PC-3 (cell line): ENCODE results near the gene UGT2A3.

Experiments
- EZH2 ChIP-seq: fragments of 300-600 bp; sonication (generic); IDR thresholded peaks from one replicate; pipeline ENCODE4 v1.6.1; 2017; ENCODE audit warnings: antibody characterized with exemption, mild to moderate bottlenecking, low read length; ENCODE audit not compliant: unreplicated experiment
- TF ChIP-seq, protein P1 (sequence below): fragments of 300-600 bp; sonication (generic); conservative IDR thresholded peaks from 2 replicates; pipeline ENCODE4 v1.5.1; 2017; ENCODE audit warnings: antibody characterized with exemption, low read depth, mild to moderate bottlenecking, low read length

DNA sequence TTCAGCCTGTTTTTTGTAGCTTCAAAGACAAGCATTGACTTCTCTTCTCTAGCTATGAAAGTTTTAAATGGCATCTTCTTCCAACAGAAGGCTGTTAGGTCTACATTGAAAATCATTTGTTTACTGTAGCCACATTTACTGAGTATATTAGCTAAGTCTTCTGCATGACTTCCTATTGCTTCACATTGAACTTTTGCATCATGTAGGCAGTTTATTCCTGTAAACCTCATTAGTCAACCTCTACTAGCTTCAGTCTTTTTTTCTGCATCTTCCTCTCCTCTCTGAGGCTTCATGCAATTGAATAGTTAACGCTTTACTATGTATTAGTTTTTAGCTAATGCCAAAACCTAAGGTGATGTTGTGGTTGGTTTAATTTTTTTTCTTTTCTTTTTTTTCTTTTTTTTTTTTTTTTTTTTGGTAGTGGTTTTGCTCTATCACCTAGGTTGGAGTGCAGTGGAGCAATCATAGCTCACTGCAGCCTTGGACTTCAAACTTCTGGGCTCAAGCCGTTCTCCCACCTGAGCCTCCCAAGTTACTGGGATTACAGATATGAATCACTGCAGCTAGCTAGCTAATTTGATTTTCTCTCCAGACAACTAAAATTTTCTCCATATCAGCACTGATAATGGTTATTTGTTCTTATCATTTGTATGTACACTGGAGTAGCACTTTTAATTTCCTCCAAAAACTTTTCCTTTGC, 3.4 kb downstream of the UGT2A3 start:
- TF ChIP-seq, protein P1, sequence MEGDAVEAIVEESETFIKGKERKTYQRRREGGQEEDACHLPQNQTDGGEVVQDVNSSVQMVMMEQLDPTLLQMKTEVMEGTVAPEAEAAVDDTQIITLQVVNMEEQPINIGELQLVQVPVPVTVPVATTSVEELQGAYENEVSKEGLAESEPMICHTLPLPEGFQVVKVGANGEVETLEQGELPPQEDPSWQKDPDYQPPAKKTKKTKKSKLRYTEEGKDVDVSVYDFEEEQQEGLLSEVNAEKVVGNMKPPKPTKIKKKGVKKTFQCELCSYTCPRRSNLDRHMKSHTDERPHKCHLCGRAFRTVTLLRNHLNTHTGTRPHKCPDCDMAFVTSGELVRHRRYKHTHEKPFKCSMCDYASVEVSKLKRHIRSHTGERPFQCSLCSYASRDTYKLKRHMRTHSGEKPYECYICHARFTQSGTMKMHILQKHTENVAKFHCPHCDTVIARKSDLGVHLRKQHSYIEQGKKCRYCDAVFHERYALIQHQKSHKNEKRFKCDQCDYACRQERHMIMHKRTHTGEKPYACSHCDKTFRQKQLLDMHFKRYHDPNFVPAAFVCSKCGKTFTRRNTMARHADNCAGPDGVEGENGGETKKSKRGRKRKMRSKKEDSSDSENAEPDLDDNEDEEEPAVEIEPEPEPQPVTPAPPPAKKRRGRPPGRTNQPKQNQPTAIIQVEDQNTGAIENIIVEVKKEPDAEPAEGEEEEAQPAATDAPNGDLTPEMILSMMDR, result no peak
- no peak for TF ChIP-seq EZH2
